HG03066 (cell line): ENCODE data around the gene ADAMTS12.

Source experiments
- ATAC-seq: cut with Tn5 transposase; IDR thresholded peaks from one replicate; pipeline ENCODE4 v1.9.1; 2021; ENCODE audit warnings: low read depth; ENCODE audit not compliant: unreplicated experiment

ADAMTS12 gene

GRCh38 chr5:33766023-33766422 is 125.8 kb downstream of the ADAMTS12 start:
- ATAC-seq: no peak

GRCh38 chr5:33764786-33765185 is 127.0 kb downstream of the ADAMTS12 start:
- no peak for ATAC-seq

DNA sequence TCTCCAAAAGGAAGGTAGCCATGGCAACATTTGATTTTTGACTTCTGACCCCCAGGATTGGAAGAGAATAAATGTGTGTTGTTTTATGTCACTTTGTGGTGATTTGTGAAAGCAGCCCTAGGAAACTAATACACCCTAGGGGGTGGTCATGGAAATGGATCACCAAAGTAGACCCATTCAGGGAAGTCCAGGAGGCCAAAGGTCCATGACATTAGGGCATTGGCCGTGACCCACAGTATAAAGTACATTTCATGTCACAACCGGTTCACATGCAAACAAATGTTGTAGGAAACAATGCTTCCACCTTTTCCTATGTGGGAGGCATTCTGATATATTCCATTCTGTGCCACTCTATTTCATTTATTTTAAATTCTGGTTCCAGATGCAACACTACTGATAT is 128.4 kb downstream of the ADAMTS12 start:
- no peak for ATAC-seq

DNA sequence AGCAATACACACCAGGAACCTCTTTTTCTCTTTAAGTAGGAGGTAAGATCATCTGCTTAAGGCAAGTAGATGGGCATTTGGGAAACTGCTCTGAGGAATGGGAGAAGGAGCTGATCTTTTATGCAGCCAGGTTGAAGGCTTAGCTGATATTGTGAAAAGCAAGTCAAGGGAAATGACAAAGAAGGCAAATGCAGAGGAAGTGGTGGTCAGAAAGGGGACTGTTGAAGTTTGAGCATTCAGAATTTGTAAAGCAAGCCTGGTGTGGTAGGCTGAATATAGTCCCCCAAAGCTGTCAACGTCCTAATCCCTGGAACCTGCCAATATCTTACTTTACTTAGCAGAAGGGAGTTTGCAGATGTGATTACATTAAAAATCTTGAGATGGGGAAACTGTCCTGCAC is 128.9 kb downstream of the ADAMTS12 start:
- ATAC-seq: no peak

GRCh38 chr5:33761139-33761538 is 130.7 kb downstream of the ADAMTS12 start:
- ATAC-seq: no peak

DNA sequence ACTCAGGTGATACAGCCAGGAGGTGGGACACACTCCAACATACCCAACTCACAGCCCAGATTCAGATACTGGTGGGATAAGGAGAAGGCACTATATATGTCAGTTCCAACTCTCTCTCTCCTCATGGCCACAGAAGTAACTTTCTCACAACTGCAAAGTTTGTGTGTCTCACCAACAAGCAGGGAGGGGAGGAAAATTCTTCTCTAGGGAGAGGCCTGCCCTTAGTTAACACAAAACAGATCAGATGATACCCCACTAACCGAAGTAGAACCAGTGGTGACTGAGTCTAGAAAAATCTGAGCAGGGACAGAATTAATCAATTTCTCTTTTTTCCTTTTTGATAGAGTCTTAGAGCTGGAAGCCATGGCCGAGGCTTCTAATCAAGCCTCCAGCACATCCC is 133.1 kb downstream of the ADAMTS12 start:
- no peak for ATAC-seq

GRCh38 chr5:33756491-33756890 is 135.3 kb downstream of the ADAMTS12 start:
- no peak for ATAC-seq

GRCh38 chr5:33755231-33755630 is 136.6 kb downstream of the ADAMTS12 start:
- no peak for ATAC-seq

DNA sequence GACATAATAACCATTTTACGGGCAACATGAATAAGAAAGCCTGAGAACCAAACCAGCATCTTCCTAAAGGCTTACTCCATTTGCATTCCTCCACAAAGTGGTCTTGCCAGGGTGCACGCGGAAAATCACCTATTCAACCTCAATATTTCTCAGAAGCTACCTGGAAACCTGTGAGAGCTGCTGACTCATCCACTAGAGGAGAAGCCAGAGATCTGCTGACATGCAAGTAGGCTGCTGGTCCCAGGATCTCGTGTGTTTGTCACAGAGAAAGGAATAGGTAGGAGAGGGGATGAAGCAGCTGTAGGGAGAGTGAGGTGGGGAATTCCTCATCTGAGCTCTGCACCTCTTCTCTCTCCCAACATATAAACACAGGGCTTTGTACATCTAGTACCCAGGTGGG is 138.1 kb downstream of the ADAMTS12 start:
- ATAC-seq: no peak

GRCh38 chr5:33748754-33749153 is 143.0 kb downstream of the ADAMTS12 start:
- ATAC-seq: no peak

DNA sequence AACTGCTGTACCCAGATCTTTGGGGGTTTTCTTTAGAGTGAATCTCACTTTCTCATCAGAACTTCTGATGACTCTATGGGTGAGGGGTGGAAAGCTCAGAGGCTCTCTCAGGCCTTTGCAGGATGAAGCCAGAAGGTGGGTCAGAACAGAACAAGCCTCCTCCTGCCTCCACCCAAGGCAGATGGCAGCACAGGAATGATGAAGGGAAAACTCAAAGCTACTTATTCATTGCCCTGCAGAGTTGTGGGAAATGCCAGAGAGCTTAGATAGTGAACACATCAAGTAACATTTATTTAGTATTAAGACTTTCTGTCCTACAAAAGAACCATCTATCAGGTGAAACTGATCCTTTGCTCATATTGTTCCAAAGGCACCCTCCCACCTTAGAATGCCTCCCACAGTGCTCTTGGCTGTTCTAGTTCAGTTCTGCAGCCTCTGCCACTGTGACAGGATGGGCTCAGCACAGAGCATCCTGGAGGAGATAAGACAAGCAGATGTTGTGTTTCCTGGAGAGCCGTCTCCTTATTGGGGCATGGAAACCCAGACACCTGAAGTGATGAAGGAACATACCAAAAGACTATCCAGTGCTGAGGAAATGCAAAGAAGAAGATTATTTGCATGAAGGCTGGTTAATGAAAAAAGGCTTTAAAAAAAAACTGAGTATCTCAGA is 146.6 kb downstream of the ADAMTS12 start:
- no peak for ATAC-seq

DNA sequence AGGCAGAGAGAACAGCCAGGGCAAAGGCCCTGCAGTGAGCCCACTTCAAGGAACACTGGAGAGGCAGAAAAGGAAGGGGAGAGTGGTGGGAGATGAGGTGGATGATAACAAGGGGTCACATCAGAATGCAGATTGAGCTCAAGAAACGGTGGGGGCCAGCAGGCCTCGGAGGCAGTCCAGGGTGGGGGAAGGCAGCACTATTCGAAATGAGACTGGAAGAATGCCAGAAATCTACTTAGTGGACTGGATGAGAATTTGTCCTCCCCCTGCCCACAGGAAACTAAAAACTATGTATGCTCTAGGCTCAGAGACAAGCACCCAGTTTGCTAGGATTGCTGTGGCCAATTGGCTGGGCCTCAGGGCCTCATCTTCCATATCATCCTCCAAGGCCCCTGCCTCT is 148.7 kb downstream of the ADAMTS12 start:
- no peak for ATAC-seq

DNA sequence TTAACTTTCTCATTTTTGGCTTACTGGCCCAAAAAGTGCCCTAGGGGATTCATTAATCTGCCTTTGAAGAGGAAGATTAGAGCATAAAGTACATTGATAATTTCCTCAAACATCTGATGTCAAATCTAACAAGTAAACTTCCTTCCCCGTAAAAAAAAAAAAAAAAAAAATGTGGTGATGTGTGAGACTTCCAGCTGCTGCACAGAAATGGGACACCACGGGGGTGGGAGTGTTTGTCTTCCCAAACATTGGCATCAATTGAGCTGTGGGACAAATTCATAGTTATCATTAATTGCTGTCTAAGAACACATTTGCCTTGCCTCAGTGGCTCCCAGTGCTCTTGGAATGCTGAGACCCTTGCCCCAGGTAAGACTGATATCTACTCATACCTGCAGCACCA is 149.6 kb downstream of the ADAMTS12 start:
- no peak for ATAC-seq

- ATAC-seq: no peak
Measured at GRCh38 chr5:33738967-33739366, 152.8 kb downstream of the ADAMTS12 start.

DNA sequence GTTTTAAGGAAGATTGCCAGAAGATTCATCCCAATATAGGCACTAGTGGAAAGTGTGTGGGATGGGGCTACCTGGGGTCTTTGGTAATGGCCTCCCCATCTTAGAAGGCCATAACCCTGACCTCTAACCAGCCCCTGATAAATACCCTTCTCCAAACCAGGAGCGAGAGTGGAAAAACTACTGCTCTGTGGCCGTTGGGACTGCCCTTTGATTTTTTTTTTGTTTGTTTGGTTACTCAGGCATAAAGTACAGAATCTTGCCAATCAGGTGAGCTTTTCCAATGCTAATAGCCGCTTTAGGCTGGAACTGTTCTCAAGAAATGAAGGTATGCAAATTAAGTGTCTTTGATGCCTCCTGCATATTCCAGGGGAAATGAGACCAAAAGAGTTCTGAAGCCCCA is 153.7 kb downstream of the ADAMTS12 start:
- no peak for ATAC-seq

GRCh38 chr5:33737697-33738096 is 154.1 kb downstream of the ADAMTS12 start:
- no peak for ATAC-seq

- ATAC-seq: no peak
Measured at GRCh38 chr5:33737284-33737683, 154.5 kb downstream of the ADAMTS12 start.

- no peak for ATAC-seq
Measured at GRCh38 chr5:33736510-33736909, 155.3 kb downstream of the ADAMTS12 start.

GRCh38 chr5:33735072-33735471 is 156.7 kb downstream of the ADAMTS12 start:
- no peak for ATAC-seq

- no peak for ATAC-seq
Measured at GRCh38 chr5:33734537-33734936, 157.3 kb downstream of the ADAMTS12 start.

GRCh38 chr5:33733225-33733624 is 158.6 kb downstream of the ADAMTS12 start:
- ATAC-seq: no peak

GRCh38 chr5:33726422-33727165 is 165.2 kb downstream of the ADAMTS12 start:
- no peak for ATAC-seq
